ENCODE results near the gene INPP5F.

GRCh38 chr10:119694608-119695007 is 31.2 kb upstream of the INPP5F start:
- TF ChIP-seq GATA3 (IDR thresholded peaks at IDR 0.05; ENCODE audit: low read depth, low read length) (no peak), GATA2 (IDR thresholded peaks at IDR 0.05; ENCODE audit: low read depth, low read length) (no peak)
